Glutamatergic neuron (in vitro differentiated cells): ENCODE results near the gene RAB1A. TPM values are rescaled to one million over a fixed set of nuclear protein-coding genes. Genes with fewer than 3 reads are reported as not detected.
A peak's percentile ranks its signal among the peaks of the same experiment; 100 is the strongest.
"Not testable (repeated sequence)": the region's sequence is repeated elsewhere in the genome, so short reads cannot be mapped to it uniquely, and the experiment has no call there.

Experiments used
- DNase-seq: peaks from one replicate; pipeline ENCODE4 v3.0.0; 2022
- H3K27ac Mint-ChIP-seq: one replicate; pipeline ENCODE4 v1.8.0; 2020; ENCODE audit warnings: mild to moderate bottlenecking, mixed read lengths, inconsistent platforms; ENCODE audit not compliant: unreplicated experiment
- H3K27me3 Mint-ChIP-seq: one replicate; pipeline ENCODE4 v1.8.0; 2020; ENCODE audit warnings: mild to moderate bottlenecking, moderate library complexity, mixed read lengths, inconsistent platforms; ENCODE audit not compliant: unreplicated experiment
- H3K36me3 Mint-ChIP-seq: one replicate; pipeline ENCODE4 v1.8.0; 2020; ENCODE audit warnings: mild to moderate bottlenecking, mixed read lengths, inconsistent platforms; ENCODE audit not compliant: unreplicated experiment
- H3K4me1 Mint-ChIP-seq: one replicate; pipeline ENCODE4 v1.8.0; 2020; ENCODE audit warnings: mild to moderate bottlenecking, low read depth, mixed read lengths, inconsistent platforms; ENCODE audit not compliant: unreplicated experiment
- H3K4me3 Mint-ChIP-seq: one replicate; pipeline ENCODE4 v1.8.0; 2020; ENCODE audit warnings: mild to moderate bottlenecking, mixed read lengths, inconsistent platforms; ENCODE audit not compliant: unreplicated experiment
- H3K9me3 Mint-ChIP-seq: one replicate; pipeline ENCODE4 v1.8.0; 2020; ENCODE audit warnings: mild to moderate bottlenecking, moderate library complexity, mixed read lengths, inconsistent platforms; ENCODE audit not compliant: unreplicated experiment
- CTCF ChIP-seq: fragments of 200-600 bp; sonication (generic); IDR thresholded peaks from one replicate; pipeline ENCODE4 v1.5.0; 2021; ENCODE audit not compliant: partially characterized antibody, unreplicated experiment
- long read RNA-seq: library from polyadenylated mRNA; unstranded; transcript quantifications from one replicate; pipeline ENCODE4 v2.0.0, GENCODE V29; 2020; ENCODE audit not compliant: unreplicated experiment
- total RNA-seq: library from RNA; stranded (reverse); fragmentation: NEBNext Ultra II Directional; extraction: Animal tissue kit (Norgen Biotek cat#: 25700); gene quantifications from one replicate; pipeline ENCODE4 v1.2.1, GENCODE V29; 2021; ENCODE audit not compliant: unreplicated experiment

The RAB1A gene
- 161 TPM for total RNA-seq
- long read RNA-seq, transcript RAB1A-203 (6 exons, 2,447 nt) = major isoform, 136 of 147 reads
- long read RNA-seq, partial matches to known transcripts = 3 of 147 reads
- long read RNA-seq, other reads (novel, unspliced or antisense) = 7 of 147 reads

- Mint-ChIP-seq H3K4me3 (peak within 1 kb of the TSS; percentile 89), H3K9me3 (peaks cover 5% of the 10 kb centered on the region), H3K27me3 (no peaks in the 10 kb centered on the region), H3K36me3 (no peaks in the 10 kb centered on the region), H3K4me1 (peaks cover 12% of the 10 kb centered on the region), H3K27ac (peak within 1 kb of the TSS; percentile 98)
- peak; percentile 53 for TF ChIP-seq CTCF
- DNase-seq = peak; percentile 99
Measured at GRCh38 chr2:65129826-65130663, at the start of gene RAB1A. Gene RAB1A (minus strand): TSS chr2:65130106. CDS start chr2:65129915, 191 bp downstream.

- DNase-seq = no peak
- no peak overlapping the region for H3K27ac Mint-ChIP-seq
- TF ChIP-seq CTCF = no peak
- no peaks in the 10 kb centered on the region for H3K4me1 Mint-ChIP-seq
- no peaks in the 10 kb centered on the region for H3K36me3 Mint-ChIP-seq
- no peak overlapping the region for H3K4me3 Mint-ChIP-seq
- peaks cover 3% of the 10 kb centered on the region for H3K9me3 Mint-ChIP-seq
- peaks cover 2% of the 10 kb centered on the region for H3K27me3 Mint-ChIP-seq
Measured at GRCh38 chr2:65177751-65178442, 48.0 kb upstream of the RAB1A start.

GRCh38 chr2:65175894-65176530 lies 46.1 kb upstream of the RAB1A start:
- no peaks in the 10 kb centered on the region for H3K36me3 Mint-ChIP-seq
- DNase-seq = no peak
- no peaks in the 10 kb centered on the region for H3K4me1 Mint-ChIP-seq
- no peaks in the 10 kb centered on the region for H3K27me3 Mint-ChIP-seq
- peaks cover 3% of the 10 kb centered on the region for H3K9me3 Mint-ChIP-seq
- no peak for TF ChIP-seq CTCF
- H3K4me3 Mint-ChIP-seq = no peak overlapping the region
- no peak overlapping the region for H3K27ac Mint-ChIP-seq

GRCh38 chr2:65174031-65174430 lies 44.1 kb upstream of the RAB1A start:
- H3K36me3 Mint-ChIP-seq, H3K27ac Mint-ChIP-seq, H3K9me3 Mint-ChIP-seq, H3K4me3 Mint-ChIP-seq, DNase-seq, H3K4me1 Mint-ChIP-seq, H3K27me3 Mint-ChIP-seq: not testable (repeated sequence)

- Mint-ChIP-seq H3K4me3 (no peak overlapping the region), H3K4me1 (no peaks in the 10 kb centered on the region), H3K27me3 (no peaks in the 10 kb centered on the region), H3K9me3 (peaks cover 1% of the 10 kb centered on the region), H3K27ac (no peak overlapping the region), H3K36me3 (no peaks in the 10 kb centered on the region)
- TF ChIP-seq CTCF = no peak
- no peak for DNase-seq
Measured at GRCh38 chr2:65172994-65173790, 43.3 kb upstream of the RAB1A start.

- H3K27ac Mint-ChIP-seq, H3K4me1 Mint-ChIP-seq, H3K36me3 Mint-ChIP-seq, H3K4me3 Mint-ChIP-seq, H3K27me3 Mint-ChIP-seq, H3K9me3 Mint-ChIP-seq, DNase-seq: not testable (repeated sequence)
Measured at GRCh38 chr2:65170611-65171477, 40.9 kb upstream of the RAB1A start.
